ENCODE measurements around the gene ABRACL.
A peak's percentile ranks its signal among the peaks of the same experiment; 100 is the strongest.
"Not testable (repeated sequence)": the region's sequence is repeated elsewhere in the genome, so short reads cannot be mapped to it uniquely, and the experiment has no call there.

ABRACL gene, protein sequence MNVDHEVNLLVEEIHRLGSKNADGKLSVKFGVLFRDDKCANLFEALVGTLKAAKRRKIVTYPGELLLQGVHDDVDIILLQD

DNA sequence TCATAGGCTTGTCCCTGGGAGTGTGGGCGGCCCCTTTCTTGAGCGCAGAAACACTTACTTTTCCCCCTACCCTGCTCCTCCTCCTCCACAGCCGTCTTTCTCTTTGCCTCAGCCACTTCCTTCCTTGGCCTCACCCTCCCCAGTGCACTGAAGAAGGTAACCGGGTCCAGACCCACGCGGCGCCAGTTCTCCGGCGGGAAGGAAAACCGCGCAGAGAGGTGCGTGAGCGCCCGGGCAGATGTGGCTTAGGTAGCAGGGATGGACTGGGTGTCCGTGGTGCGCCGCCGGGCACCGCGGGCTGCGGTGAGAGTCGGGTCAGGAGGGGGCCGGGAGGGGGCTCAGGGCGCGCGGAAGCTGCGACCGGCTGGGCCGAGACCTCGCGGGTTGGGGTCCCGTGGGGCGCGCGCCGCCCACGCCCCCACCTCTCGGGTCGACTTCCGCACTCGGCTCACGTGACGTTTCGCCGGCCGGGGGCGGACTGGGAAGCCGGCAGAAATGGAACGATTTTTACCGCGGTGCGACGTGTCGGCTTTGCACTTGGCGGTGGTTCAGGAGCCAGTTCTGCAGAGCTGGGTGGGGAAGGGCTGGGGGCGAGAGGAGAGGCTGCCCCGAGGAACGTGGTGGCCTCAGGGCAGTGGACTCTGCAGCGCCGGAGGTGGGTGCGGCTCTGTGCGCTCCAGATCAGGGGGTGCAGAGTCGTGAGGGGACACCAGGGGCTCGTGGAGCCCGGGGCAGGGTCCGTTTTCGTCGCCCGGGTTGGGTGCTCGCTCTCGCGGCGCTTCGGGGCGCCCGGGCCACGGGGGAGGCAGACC, at the start of gene ABRACL:
TSS of gene ABRACL (plus strand) at position 88 of the 812 bp plus-strand sequence. CDS start 5,416 bp downstream, outside the sequence.
- peak; percentile 37 to 78 for DNase-seq

GRCh38 chr6:138979365-138979764, 49.2 kb upstream of the ABRACL start:
- no peak for DNase-seq

DNA sequence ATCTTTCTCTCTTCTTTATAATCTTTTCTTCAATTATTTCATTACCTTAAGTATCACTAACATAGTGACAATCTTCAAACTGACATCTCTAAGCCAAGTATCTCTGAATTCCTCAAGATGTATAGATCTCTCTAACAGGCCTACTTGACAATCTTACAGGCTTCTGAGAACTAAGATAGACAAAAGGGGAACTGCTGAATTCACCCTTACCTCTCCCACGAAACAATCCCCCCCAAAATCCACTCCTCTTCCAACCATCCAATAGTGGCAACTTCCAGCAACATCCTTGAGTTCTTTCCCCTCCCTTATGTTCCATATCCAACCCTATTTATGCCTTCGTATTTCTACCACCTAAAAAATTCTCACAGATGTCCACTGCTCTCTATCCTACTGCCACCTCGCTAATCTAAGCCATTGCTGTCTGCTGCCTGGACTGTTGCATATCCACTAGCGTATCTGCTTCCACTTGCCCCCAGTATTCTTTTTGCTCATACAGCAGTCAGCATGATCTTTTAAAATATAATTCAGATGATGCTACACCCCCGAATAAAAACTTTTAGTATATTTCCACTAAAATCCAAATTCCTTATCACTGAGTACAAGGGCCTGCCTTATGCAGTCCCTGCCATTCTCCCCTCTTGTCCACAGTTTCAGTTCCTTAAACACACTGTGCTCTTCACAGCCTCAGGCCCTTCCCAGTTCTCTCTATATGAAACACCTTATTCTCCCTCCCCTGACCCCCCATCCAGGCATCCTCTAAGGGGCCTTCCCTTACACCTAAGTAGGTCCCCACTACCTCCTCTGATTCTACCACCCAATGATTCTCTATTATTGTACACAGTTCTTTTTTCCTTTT, 48.5 kb upstream of the ABRACL start:
- DNase-seq, result no peak

DNA sequence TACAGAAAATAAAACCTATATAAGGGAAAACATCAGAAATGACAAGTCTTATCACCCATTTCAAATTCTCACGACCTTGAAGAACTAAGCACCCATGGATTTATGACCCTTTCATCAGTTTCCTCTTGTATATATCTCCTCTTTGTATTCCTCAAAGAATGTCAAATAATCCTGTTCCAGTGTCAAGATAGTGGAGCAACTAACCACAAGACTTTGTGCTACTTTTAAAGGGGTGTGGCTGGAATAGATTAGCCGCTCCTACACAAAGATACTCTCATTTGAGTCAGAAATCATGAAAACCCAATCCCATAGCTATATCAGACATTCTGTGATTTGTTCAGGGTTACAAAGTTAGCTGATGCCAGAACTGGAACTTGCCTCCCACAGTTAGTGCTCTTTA, 47.1 kb upstream of the ABRACL start:
- DNase-seq, result no peak

- DNase-seq, result no peak
Measured at GRCh38 chr6:138986578-138986977, 42.0 kb upstream of the ABRACL start.

GRCh38 chr6:138987080-138987642, 41.4 kb upstream of the ABRACL start:
- DNase-seq, result peak in 1 of 2 experiments; percentile 59

DNA sequence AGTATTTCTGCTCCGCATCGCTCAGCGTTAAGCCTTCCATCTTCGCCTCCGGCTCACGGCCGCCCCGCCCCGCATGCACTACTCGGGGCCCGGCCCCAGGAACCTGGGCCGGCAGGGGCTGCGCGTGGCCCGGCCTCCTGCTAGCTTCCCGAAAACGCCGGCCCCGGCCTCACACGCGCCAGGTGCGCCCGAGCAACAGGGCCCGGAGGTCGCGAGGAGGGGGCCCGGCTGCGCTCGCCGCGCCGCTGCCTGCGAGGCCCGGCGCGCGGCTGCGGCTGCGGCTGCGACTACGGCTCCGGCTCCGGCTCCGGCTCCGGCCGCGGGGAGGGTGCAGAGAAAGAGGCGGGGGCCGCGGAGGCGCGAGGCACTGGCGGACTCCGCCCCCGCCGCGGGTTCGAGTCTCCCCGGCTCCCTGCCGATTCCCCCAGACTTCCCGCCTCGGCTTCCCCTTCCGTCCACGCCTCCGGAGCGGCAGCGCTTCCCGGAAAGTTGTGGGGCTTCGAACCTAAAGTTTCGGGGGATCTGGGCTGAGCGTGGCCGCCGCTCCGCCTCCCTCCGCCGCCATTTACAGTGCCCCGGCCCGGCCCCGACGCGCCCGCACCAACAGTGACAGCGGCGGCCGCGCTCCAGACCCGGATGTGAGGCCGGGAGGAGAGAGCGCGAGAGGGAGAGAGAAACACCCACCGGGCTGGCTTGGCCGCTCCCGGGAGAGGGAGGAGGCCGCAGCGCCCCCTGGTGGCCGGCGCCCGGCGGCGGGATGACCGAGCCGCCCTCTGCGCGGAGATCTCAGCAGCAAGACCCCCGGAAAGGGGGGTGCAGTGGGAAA, 40.7 kb upstream of the ABRACL start, which contains the start of gene REPS1:
TSS of gene REPS1 (minus strand) at position 611 of the 826 bp plus-strand sequence. CDS start at position 40, 571 bp downstream.
- peak; percentile 79 to 95 for DNase-seq

- no peak for DNase-seq
Measured at GRCh38 chr6:138988469-138988834, 40.1 kb upstream of the ABRACL start.

DNA sequence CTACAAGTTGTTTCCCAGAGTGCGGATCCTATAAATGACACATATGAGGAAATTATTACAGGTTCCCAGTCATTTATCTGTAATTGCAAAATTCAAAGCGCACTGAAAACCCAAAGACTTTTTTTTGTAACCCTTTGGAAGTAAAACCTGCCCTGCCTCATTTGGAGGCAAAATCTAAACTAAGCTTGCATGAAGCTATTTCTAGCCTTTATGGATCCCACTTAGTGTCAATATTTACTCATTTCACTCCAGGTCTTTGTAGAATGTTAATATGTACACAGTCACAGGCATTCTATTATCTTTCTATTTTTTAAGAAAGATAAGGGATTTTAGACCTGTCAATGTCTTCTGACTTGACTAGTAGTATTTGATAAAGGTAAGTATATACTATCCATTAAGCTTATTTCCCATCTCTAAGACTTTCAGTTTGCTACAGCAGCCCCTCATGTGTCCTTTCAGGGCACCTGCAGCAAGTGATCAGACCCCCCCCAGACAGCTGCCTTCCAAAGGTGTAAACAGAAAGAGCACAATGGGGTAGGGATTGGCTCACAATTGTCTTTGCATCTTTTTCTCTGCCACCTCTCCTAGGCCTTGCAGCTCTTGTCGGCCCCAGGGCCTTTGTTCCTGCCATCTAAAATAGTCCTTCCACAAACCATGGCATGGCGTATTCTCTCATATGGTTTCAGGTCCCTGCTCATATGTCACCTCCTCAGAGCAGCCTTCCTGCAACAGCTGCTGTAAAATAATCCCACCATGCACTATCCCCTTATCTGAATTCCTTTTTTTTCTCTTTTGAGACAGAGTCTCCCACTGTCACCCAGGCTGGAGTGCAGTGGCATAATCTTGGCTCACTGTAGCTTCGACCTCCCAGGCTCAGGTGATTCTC, 39.2 kb upstream of the ABRACL start:
- no peak for DNase-seq

GRCh38 chr6:138991206-138991605, 37.3 kb upstream of the ABRACL start:
- DNase-seq, result no peak

- DNase-seq, result not testable (repeated sequence)
Measured at GRCh38 chr6:138992965-138993364, 35.6 kb upstream of the ABRACL start.

DNA sequence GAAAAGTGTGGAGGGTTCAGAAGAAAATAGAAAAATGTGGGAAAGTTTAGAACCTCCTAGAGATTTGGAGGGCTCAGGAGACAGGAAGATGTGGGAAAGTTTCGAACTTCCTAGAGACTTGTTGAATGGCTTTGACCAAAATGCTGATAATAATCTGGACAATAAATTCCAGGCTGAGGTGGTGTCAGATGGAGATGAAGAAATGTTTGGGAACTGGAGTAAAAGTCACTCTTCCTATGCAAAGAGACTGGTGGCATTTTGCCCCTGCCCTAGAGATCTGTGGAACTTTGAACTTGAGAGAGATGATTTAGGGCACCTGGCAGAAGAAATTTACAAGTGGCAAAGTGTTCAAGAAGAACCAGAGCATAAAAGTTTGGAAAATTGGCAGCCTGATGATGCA, 35.1 kb upstream of the ABRACL start:
- not testable (repeated sequence) for DNase-seq

- DNase-seq, result no peak
Measured at GRCh38 chr6:138996524-138996923, 32.0 kb upstream of the ABRACL start.

- no peak for DNase-seq
Measured at GRCh38 chr6:138997136-138997535, 31.4 kb upstream of the ABRACL start.

DNA sequence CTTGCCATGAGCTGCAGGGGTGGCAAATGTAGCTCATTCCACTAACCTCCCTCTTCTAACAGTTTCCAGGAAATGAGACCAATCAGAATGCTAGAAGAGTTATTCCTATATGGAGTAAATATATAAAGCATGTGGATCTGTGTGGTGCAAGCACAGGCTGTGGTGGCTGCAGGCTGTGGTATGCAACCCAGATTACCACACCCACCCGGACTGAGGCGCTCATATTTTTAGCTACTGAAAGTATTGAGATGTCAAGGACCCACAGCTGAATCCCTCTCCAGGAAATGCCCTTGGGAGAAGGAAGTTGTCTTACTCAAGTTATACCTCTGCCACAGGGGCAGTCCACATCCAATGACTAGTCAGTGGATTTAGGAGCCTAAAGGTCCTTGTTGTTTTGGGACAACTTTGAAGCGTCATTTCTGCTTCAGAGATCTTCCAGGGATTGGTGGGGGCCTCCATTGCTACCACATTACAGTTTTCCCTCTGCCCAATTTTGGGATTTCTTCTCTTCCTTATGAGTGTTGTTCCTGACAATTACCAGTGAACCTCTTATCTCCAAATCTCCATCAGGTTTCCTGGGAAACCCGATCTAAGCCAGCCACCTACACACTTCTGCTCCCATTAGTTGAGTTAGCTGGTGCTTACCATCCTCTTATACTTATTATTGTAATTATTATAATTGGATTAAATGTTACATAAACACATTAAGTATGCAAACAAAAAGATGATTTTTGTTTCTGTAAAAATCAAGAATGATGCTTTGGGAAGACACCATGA, 28.4 kb upstream of the ABRACL start:
- DNase-seq, result no peak

DNA sequence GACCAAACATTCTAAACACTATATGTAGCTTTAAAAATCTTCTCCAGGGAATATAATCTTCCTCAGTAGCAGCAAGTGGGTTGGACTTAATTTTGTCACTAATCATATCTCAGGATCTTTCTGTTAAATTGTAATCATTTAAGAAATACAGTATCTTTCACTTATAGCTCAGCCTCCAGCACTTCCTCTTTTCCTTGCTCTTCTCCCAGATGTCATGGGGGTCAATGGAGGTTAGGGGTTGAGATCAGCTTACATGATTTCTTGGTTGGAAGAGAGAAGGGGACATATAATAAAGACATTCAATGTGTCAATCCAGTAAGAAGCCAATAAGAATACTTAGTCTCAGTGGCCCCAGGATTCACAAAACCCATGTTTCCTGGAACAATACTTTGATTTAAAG, 24.8 kb upstream of the ABRACL start:
- no peak for DNase-seq

DNA sequence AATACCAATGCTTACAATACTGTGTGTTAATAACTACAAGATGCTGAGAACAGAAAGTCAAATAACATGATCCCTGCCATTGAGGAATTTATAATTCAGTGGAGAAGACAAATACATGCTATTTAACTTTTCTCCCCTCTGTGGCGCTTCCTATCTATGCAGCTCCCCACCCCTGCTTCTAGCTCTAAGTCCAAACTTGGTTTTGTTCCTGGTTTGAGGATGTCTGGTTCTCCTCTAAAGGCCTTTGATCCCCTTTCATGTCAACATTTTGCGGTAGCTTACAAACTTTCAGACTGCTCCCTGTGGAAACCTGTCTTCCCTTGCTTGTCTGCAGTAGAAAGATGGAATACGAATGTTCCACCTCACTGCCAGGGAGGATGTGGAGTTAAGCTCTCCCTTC, 22.1 kb upstream of the ABRACL start:
- no peak for DNase-seq

GRCh38 chr6:139007428-139007827, 21.1 kb upstream of the ABRACL start:
- no peak for DNase-seq

- DNase-seq, result no peak
Measured at GRCh38 chr6:139008117-139008516, 20.4 kb upstream of the ABRACL start.

DNA sequence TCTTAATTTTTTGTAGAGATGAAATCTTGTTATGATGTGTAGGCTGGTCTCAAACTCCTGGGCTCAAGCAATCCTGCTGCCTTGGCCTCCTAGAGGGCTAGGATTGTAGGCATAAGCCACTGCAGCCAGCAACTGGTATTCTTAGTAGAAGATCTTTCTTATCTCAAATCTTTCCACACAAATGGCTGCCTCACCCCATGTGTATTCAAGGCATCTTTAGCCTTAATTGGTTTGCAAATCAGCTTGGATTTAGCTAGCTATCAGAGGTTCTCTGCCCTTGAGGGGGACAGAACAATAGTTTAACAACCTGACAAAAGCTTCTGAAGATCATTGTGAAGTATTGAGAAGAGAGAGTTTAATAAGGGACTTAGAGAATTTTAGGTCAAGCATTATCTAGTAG, 17.9 kb upstream of the ABRACL start:
- no peak for DNase-seq

GRCh38 chr6:139011980-139012379, 16.6 kb upstream of the ABRACL start:
- no peak for DNase-seq
